Mesenteric fat pad (tissue), 1 donor: Measurements from ENCODE around the gene EFNA2. TPM values are rescaled to one million over a fixed set of nuclear protein-coding genes. Genes with fewer than 3 reads are reported as not detected.

ENCODE experiments used
- total RNA-seq: library from RNA; stranded (reverse); fragmentation: NEBNext Ultra II Directional; extraction: Animal tissue kit (Norgen Biotek cat#: 25700); gene quantifications from one replicate; pipeline ENCODE4 v1.2.1, GENCODE V29; 2021
- donor health status: DM: yes; HTN: yes; CAD: no.

The EFNA2 gene
- total RNA-seq, 1 donor from 2014 or later, result not detected

Other genes with a start within 250 kb of the EFNA2 start
- gene ABCA7, start 245.8 kb upstream of the EFNA2 start, total RNA-seq, result 19.9 TPM
- gene ARHGAP45, start 218.7 kb upstream of the EFNA2 start, total RNA-seq, result 25.5 TPM
- 205 TPM for gene POLR2E, start 190.5 kb upstream of the EFNA2 start, total RNA-seq
- gene GPX4, start 181.9 kb upstream of the EFNA2 start, total RNA-seq, result 920 TPM
- 139 TPM for gene SBNO2, start 111.6 kb upstream of the EFNA2 start, total RNA-seq
- 60.8 TPM for gene STK11, start 80.1 kb upstream of the EFNA2 start, total RNA-seq
- 6.2 TPM for gene CBARP, start 47.9 kb upstream of the EFNA2 start, total RNA-seq
- 189 TPM for gene ATP5F1D, start 44.1 kb upstream of the EFNA2 start, total RNA-seq
- 156 TPM for gene MIDN, start 37.3 kb upstream of the EFNA2 start, total RNA-seq
- gene CIRBP, start 16.5 kb upstream of the EFNA2 start, total RNA-seq, result 243 TPM
- 53.2 TPM for gene FAM174C, start 10.3 kb upstream of the EFNA2 start, total RNA-seq
- gene NDUFS7, start 98.0 kb downstream of the EFNA2 start, total RNA-seq, result 75.3 TPM
- 8.4 TPM for gene GAMT, start 115.7 kb downstream of the EFNA2 start, total RNA-seq
- gene DAZAP1, start 121.7 kb downstream of the EFNA2 start, total RNA-seq, result 110 TPM
- 909 TPM for gene RPS15, start 152.5 kb downstream of the EFNA2 start, total RNA-seq
- gene APC2, start 164.2 kb downstream of the EFNA2 start, total RNA-seq, result 0.10 TPM
- gene C19orf25, start 193.3 kb downstream of the EFNA2 start, total RNA-seq, result 21.6 TPM
- 0.96 TPM for gene PCSK4, start 204.5 kb downstream of the EFNA2 start, total RNA-seq
- 7.4 TPM for gene REEP6, start 205.3 kb downstream of the EFNA2 start, total RNA-seq
- 1.8 TPM for gene ADAMTSL5, start 227.1 kb downstream of the EFNA2 start, total RNA-seq
- not detected for gene PLK5, start 238.2 kb downstream of the EFNA2 start, total RNA-seq